ENCODE measurements around the gene ARHGAP26.

The ARHGAP26 gene

GRCh38 chr5:143129910-143130612 is 359.9 kb downstream of the ARHGAP26 start:
- TF ChIP-seq, protein P1, sequence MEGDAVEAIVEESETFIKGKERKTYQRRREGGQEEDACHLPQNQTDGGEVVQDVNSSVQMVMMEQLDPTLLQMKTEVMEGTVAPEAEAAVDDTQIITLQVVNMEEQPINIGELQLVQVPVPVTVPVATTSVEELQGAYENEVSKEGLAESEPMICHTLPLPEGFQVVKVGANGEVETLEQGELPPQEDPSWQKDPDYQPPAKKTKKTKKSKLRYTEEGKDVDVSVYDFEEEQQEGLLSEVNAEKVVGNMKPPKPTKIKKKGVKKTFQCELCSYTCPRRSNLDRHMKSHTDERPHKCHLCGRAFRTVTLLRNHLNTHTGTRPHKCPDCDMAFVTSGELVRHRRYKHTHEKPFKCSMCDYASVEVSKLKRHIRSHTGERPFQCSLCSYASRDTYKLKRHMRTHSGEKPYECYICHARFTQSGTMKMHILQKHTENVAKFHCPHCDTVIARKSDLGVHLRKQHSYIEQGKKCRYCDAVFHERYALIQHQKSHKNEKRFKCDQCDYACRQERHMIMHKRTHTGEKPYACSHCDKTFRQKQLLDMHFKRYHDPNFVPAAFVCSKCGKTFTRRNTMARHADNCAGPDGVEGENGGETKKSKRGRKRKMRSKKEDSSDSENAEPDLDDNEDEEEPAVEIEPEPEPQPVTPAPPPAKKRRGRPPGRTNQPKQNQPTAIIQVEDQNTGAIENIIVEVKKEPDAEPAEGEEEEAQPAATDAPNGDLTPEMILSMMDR (conservative IDR thresholded peaks at IDR 0.05; ENCODE audit: low read depth, low read length): no peak
- no peaks in the 10 kb centered on the region for H4K20me1 ChIP-seq (ENCODE audit: insufficient read depth)
- no peak overlapping the region for H3K27ac ChIP-seq
- peaks cover 84% of the 10 kb centered on the region for H3K4me1 ChIP-seq (ENCODE audit: low read depth, poor library complexity, severe bottlenecking)
- no peaks in the 10 kb centered on the region for H3K79me2 ChIP-seq (ENCODE audit: insufficient read depth, low read depth)
- no peak overlapping the region for H3K4me2 ChIP-seq
- no peak overlapping the region for H3K9ac ChIP-seq
- no peaks in the 10 kb centered on the region for H3K36me3 ChIP-seq (ENCODE audit: insufficient read depth)
- no peaks in the 10 kb centered on the region for H3K27me3 ChIP-seq (ENCODE audit: insufficient read depth, low read depth)
- H3K4me3 ChIP-seq (IDR thresholded peaks at IDR 0.05; ENCODE audit: insufficient read depth, low read depth, low read length): no peak overlapping the region
- no peak overlapping the region for H2AFZ ChIP-seq (ENCODE audit: low read depth)

GRCh38 chr5:143130613-143131305 is 360.6 kb downstream of the ARHGAP26 start:
- Histone ChIP-seq H4K20me1 (ENCODE audit: insufficient read depth) (no peaks in the 10 kb centered on the region), H3K9ac (no peak overlapping the region), H2AFZ (ENCODE audit: low read depth) (no peak overlapping the region), H3K4me2 (no peak overlapping the region), H3K36me3 (ENCODE audit: insufficient read depth) (no peaks in the 10 kb centered on the region), H3K4me1 (ENCODE audit: low read depth, poor library complexity, severe bottlenecking) (peaks cover 84% of the 10 kb centered on the region), H3K79me2 (ENCODE audit: insufficient read depth, low read depth) (no peaks in the 10 kb centered on the region), H3K27me3 (ENCODE audit: insufficient read depth, low read depth) (no peaks in the 10 kb centered on the region), H3K4me3 (IDR thresholded peaks at IDR 0.05; ENCODE audit: insufficient read depth, low read depth, low read length) (no peak overlapping the region), H3K27ac (no peak overlapping the region)
- TF ChIP-seq, protein P1 (conservative IDR thresholded peaks at IDR 0.05; ENCODE audit: low read depth, low read length): no peak

DNA sequence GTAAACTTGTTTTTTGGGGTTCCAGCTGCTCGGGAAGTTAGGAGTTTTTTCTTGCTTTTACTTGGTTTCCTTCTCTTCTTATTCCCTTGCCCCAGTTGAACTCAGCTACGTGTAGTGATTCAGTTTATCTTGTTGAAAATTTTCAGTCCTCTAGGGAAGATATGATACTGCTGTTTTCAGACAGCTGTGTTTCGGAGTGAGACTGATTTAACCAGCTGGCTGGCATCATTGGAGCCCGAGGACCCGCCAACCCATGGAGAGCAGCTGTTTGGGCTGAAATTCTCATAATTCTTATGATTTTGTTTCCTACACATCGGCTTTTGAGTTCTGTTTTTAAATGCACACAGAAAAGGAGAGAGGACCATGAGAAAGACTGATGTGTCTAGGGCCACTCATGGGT is 361.8 kb downstream of the ARHGAP26 start:
- no peak overlapping the region for H3K4me3 ChIP-seq (IDR thresholded peaks at IDR 0.05; ENCODE audit: insufficient read depth, low read depth, low read length)
- H3K27ac ChIP-seq: no peak overlapping the region
- H3K27me3 ChIP-seq (ENCODE audit: insufficient read depth, low read depth): no peaks in the 10 kb centered on the region
- TF ChIP-seq, protein P1 (conservative IDR thresholded peaks at IDR 0.05; ENCODE audit: low read depth, low read length): no peak
- H4K20me1 ChIP-seq (ENCODE audit: insufficient read depth): no peaks in the 10 kb centered on the region
- no peaks in the 10 kb centered on the region for H3K79me2 ChIP-seq (ENCODE audit: insufficient read depth, low read depth)
- no peak overlapping the region for H3K4me2 ChIP-seq
- H3K4me1 ChIP-seq (ENCODE audit: low read depth, poor library complexity, severe bottlenecking): peaks cover 84% of the 10 kb centered on the region
- no peak overlapping the region for H3K9ac ChIP-seq
- no peaks in the 10 kb centered on the region for H3K36me3 ChIP-seq (ENCODE audit: insufficient read depth)
- H2AFZ ChIP-seq (ENCODE audit: low read depth): no peak overlapping the region

DNA sequence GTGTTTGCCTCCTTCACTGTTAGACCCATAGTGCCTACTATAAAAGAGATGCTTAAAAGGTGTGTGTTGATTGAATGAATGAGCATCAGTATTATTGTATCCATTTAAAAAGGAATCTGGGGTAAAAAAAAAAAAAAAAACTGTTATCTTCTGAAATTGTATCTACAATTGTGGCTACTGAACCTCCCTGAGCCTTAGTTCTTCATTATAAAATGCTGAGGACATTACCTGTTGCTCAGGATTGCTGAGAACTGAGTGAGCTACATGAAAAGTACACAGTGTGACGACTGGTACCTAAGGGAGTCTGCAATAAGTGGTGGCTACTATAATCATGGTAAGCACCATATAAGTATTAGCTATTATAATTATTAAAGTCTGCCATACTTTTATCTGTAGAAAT is 362.6 kb downstream of the ARHGAP26 start:
- H3K36me3 ChIP-seq (ENCODE audit: insufficient read depth): no peaks in the 10 kb centered on the region
- no peak overlapping the region for H2AFZ ChIP-seq (ENCODE audit: low read depth)
- H3K27ac ChIP-seq: no peak overlapping the region
- no peak overlapping the region for H3K9ac ChIP-seq
- no peaks in the 10 kb centered on the region for H4K20me1 ChIP-seq (ENCODE audit: insufficient read depth)
- no peak overlapping the region for H3K4me2 ChIP-seq
- peaks cover 86% of the 10 kb centered on the region for H3K4me1 ChIP-seq (ENCODE audit: low read depth, poor library complexity, severe bottlenecking)
- no peaks in the 10 kb centered on the region for H3K27me3 ChIP-seq (ENCODE audit: insufficient read depth, low read depth)
- no peaks in the 10 kb centered on the region for H3K79me2 ChIP-seq (ENCODE audit: insufficient read depth, low read depth)
- H3K4me3 ChIP-seq (IDR thresholded peaks at IDR 0.05; ENCODE audit: insufficient read depth, low read depth, low read length): no peak overlapping the region
- TF ChIP-seq, protein P1 (conservative IDR thresholded peaks at IDR 0.05; ENCODE audit: low read depth, low read length): no peak
